ENCODE measurements around the gene ATXN7L1. TPM values are rescaled to one million over a fixed set of nuclear protein-coding genes. Genes with fewer than 3 reads are reported as not detected.

ATXN7L1 gene
- total and polyA plus RNA-seq, 8 donors = 13.0 to 15.5 (median 13.8) TPM

DNA sequence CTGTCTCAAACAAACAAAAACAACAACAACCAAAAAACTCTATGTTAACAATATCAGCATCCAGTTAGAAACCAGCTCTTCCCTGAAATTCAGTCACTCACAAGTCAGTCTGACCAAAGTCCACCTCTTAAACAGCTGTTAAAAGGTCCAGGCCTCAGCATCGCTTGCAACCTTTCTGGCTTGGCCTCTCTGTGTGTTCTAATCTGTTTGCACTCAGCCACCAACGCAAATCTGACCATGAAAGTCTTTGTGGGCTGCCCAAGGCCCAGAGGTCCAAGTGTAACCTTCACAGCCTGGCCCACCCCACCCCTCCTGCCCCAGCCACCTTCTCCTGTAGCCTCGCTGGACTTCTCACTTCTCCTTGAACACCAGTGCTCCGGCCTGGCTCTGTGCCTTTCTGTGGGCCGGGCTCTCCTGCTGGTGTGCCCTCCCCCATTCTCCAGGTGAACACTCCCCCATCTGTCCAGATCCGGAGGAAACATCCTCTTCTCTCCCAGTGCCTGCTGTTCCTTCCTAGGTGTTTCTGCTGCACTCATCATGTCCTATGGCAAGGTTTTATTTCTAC, 222.9 kb downstream of the ATXN7L1 start:
- Histone ChIP-seq H3K27me3 (no peaks in the 10 kb centered on the region), H3K36me3 (peaks cover 0 to 29% of the 10 kb centered on the region in 2 donors), H3K4me3 (no peak overlapping the region), H3K4me1 (peaks cover 7 to 28% of the 10 kb centered on the region in 2 donors), H3K27ac (no peak overlapping the region), H3K9me3 (no peaks in the 10 kb centered on the region)
- ATAC-seq (no peak), DNase-seq (no peak)
- TF ChIP-seq, protein P1, sequence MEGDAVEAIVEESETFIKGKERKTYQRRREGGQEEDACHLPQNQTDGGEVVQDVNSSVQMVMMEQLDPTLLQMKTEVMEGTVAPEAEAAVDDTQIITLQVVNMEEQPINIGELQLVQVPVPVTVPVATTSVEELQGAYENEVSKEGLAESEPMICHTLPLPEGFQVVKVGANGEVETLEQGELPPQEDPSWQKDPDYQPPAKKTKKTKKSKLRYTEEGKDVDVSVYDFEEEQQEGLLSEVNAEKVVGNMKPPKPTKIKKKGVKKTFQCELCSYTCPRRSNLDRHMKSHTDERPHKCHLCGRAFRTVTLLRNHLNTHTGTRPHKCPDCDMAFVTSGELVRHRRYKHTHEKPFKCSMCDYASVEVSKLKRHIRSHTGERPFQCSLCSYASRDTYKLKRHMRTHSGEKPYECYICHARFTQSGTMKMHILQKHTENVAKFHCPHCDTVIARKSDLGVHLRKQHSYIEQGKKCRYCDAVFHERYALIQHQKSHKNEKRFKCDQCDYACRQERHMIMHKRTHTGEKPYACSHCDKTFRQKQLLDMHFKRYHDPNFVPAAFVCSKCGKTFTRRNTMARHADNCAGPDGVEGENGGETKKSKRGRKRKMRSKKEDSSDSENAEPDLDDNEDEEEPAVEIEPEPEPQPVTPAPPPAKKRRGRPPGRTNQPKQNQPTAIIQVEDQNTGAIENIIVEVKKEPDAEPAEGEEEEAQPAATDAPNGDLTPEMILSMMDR (IDR thresholded peaks at IDR 0.05) = no peak
- intact Hi-C loops (cut with DNase I) = loop anchor here in 1 of 2 donors (10.0 kb wide), 1 partner anchor 391 kb away; no protein-coding TSS in a partner anchor

DNA sequence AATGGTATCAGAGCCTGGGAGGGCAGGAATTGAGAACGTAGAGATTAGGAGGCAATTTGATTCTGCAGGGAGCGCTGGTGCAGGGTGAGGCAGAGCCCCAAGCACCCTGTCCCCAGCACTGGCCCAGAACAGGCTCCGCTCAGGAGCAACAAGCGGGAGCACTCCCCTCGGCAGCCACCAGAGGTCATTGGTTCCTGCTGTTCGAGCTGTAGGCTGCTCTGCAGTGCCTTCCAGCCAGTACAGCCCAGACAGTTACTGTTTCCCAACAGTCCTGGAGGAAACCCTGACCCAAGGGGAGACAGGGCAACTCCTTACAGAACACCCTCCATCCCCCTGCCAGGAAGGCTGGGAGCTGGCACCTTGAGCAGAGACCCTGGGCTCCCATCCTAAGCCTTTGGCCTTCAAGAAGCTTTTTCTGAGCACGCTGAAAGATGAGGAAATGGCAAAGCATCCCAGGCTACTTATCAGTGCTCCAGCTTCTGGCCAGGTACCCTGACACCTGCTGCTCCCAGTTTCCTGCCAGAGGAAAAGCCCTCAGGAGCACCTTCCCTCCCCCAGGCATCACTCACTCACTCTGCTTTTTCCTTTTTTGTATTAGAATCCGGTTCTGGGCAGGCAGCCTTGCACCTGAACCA, 223.9 kb downstream of the ATXN7L1 start:
- TF ChIP-seq, protein P1 (IDR thresholded peaks at IDR 0.05) = peak; percentile 76 to 86
- DNase-seq = peak in 3 of 4 donors; percentile 73 to 88 (median 81)
- H3K9me3 ChIP-seq = no peaks in the 10 kb centered on the region

DNA sequence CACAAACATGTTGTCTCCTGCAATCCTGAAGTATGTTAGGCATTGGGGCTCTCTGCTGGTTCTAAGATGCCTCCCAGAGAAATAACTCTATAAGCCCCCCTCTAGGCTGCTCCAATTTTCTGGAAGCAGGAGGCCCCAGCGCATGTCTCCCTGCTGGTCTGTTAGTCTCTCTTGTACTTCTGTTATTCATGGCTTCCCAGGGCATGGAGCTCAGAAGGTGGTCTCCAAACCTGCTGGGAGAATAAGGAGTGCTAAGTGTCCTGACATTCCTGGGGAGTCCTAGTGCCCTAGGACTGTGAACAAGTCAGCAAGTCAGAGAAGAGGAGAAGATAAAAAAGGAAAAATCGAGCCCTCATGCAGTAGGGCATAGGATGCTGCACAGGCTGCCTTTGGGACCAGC, 224.6 kb downstream of the ATXN7L1 start:
- TF ChIP-seq, protein P1 (IDR thresholded peaks at IDR 0.05) = no peak
- intact Hi-C loops (cut with DNase I) = loop anchor here in 1 of 2 donors (10.0 kb wide), 1 partner anchor 393 kb away; no protein-coding TSS in a partner anchor
- ATAC-seq (no peak), DNase-seq (no peak)
- Histone ChIP-seq H3K36me3 (peaks cover 0 to 29% of the 10 kb centered on the region in 2 donors), H3K9me3 (no peaks in the 10 kb centered on the region), H3K4me3 (no peak overlapping the region), H3K27ac (no peak overlapping the region), H3K4me1 (peaks cover 7 to 30% of the 10 kb centered on the region in 2 donors), H3K27me3 (no peaks in the 10 kb centered on the region)

More for the DNA sequence above, 223.9 kb downstream of the ATXN7L1 start:
- H3K27ac ChIP-seq = no peak overlapping the region
- no peaks in the 10 kb centered on the region for H3K27me3 ChIP-seq
- intact Hi-C loops (cut with DNase I) = loop anchor here in 1 of 2 donors (10.0 kb wide), 1 partner anchor 392 kb away; no protein-coding TSS in a partner anchor
- ATAC-seq = peak; percentile 90
- peaks cover 0 to 29% of the 10 kb centered on the region in 2 donors for H3K36me3 ChIP-seq
- H3K4me3 ChIP-seq = no peak overlapping the region
- peaks cover 7 to 30% of the 10 kb centered on the region in 2 donors for H3K4me1 ChIP-seq

DNA sequence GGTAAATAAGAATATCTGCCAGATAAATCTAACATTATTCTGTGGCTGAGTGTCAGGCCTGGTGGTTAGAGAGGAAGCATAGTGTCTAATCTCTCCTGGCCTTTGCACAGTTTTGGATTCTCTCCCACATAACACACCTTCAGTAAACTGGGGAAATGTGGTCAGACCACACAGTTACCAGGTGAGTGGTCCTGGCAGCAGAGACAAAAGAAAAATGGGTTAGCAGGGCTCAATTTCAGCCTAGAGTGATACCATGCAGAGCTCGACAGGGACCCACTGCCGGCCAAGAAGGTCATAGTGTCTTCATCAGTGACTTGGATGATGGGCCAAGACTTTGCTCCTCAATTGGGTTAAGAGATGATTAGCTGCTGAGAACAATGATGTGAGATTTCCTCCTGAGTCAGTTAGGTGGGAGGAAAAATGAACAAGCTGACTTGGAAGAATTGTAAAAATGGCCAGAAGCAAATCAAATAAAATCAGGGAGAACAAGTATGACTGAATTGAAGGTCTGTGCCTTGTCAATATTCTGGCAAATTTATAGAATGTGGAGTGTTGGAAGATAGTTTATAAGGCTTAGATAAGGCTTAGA, 225.9 kb downstream of the ATXN7L1 start:
- TF ChIP-seq, protein P1 (IDR thresholded peaks at IDR 0.05) = no peak
- ATAC-seq (no peak), DNase-seq (no peak)
- intact Hi-C loops (cut with DNase I) = loop anchor here in 1 of 2 donors (10.0 kb wide), 1 partner anchor 394 kb away; no protein-coding TSS in a partner anchor
- Histone ChIP-seq H3K27me3 (no peaks in the 10 kb centered on the region), H3K27ac (no peak overlapping the region), H3K4me1 (peaks cover 0 to 22% of the 10 kb centered on the region in 2 donors), H3K36me3 (peaks cover 0 to 30% of the 10 kb centered on the region in 2 donors), H3K9me3 (no peaks in the 10 kb centered on the region), H3K4me3 (no peak overlapping the region)

Measured in left lung (tissue), 10 donors.